Measurements from ENCODE around the gene PDCL2.

Gene PDCL2

GRCh38 chr4:55545151-55545550 lies 46.9 kb downstream of the PDCL2 start:
- Histone ChIP-seq H3K4me1 (ENCODE audit: control insufficient read depth, insufficient read depth, low read length) (peaks cover 8% of the 10 kb centered on the region), H3K27me3 (ENCODE audit: control insufficient read depth, insufficient read depth, low read length, poor library complexity, severe bottlenecking) (no peaks in the 10 kb centered on the region), H3K9me3 (ENCODE audit: control insufficient read depth, low read length) (no peaks in the 10 kb centered on the region), H3K4me3 (ENCODE audit: insufficient read depth, low read depth, low read length) (peak overlapping the region; percentile 76), H3K36me3 (ENCODE audit: control insufficient read depth, insufficient read depth, low read length) (no peaks in the 10 kb centered on the region), H3K27ac (ENCODE audit: insufficient read depth, low read depth, low read length, poor library complexity, severe bottlenecking) (no peak overlapping the region)
- WGBS, 2 experiments, result 0 to 1% methylated on average over 6 of the region's 6 CpGs

- H3K9me3 ChIP-seq (ENCODE audit: control insufficient read depth, low read length), result no peaks in the 10 kb centered on the region
- H3K27me3 ChIP-seq (ENCODE audit: control insufficient read depth, insufficient read depth, low read length, poor library complexity, severe bottlenecking), result no peaks in the 10 kb centered on the region
- H3K4me3 ChIP-seq (ENCODE audit: insufficient read depth, low read depth, low read length), result no peak overlapping the region
- peaks cover 8% of the 10 kb centered on the region for H3K4me1 ChIP-seq (ENCODE audit: control insufficient read depth, insufficient read depth, low read length)
- no peak overlapping the region for H3K27ac ChIP-seq (ENCODE audit: insufficient read depth, low read depth, low read length, poor library complexity, severe bottlenecking)
- no peaks in the 10 kb centered on the region for H3K36me3 ChIP-seq (ENCODE audit: control insufficient read depth, insufficient read depth, low read length)
Measured at GRCh38 chr4:55543858-55544257, 48.2 kb downstream of the PDCL2 start.

- Histone ChIP-seq H3K4me3 (ENCODE audit: insufficient read depth, low read depth, low read length) (no peak overlapping the region), H3K36me3 (ENCODE audit: control insufficient read depth, insufficient read depth, low read length) (no peaks in the 10 kb centered on the region), H3K4me1 (ENCODE audit: control insufficient read depth, insufficient read depth, low read length) (no peaks in the 10 kb centered on the region), H3K27ac (ENCODE audit: insufficient read depth, low read depth, low read length, poor library complexity, severe bottlenecking) (no peak overlapping the region), H3K9me3 (ENCODE audit: control insufficient read depth, low read length) (no peaks in the 10 kb centered on the region), H3K27me3 (ENCODE audit: control insufficient read depth, insufficient read depth, low read length, poor library complexity, severe bottlenecking) (no peaks in the 10 kb centered on the region)
- 97 to 98% methylated on average over 3 of the region's 3 CpGs for WGBS, 2 experiments
Measured at GRCh38 chr4:55540271-55540670, 51.8 kb downstream of the PDCL2 start.

GRCh38 chr4:55539658-55540057 lies 52.4 kb downstream of the PDCL2 start:
- 90 to 91% methylated on average over 1 to 2 of the region's 2 CpGs for WGBS, 2 experiments
- no peaks in the 10 kb centered on the region for H3K9me3 ChIP-seq (ENCODE audit: control insufficient read depth, low read length)
- H3K27me3 ChIP-seq (ENCODE audit: control insufficient read depth, insufficient read depth, low read length, poor library complexity, severe bottlenecking), result no peaks in the 10 kb centered on the region
- no peaks in the 10 kb centered on the region for H3K36me3 ChIP-seq (ENCODE audit: control insufficient read depth, insufficient read depth, low read length)
- H3K4me3 ChIP-seq (ENCODE audit: insufficient read depth, low read depth, low read length), result no peak overlapping the region
- no peaks in the 10 kb centered on the region for H3K4me1 ChIP-seq (ENCODE audit: control insufficient read depth, insufficient read depth, low read length)
- H3K27ac ChIP-seq (ENCODE audit: insufficient read depth, low read depth, low read length, poor library complexity, severe bottlenecking), result no peak overlapping the region

DNA sequence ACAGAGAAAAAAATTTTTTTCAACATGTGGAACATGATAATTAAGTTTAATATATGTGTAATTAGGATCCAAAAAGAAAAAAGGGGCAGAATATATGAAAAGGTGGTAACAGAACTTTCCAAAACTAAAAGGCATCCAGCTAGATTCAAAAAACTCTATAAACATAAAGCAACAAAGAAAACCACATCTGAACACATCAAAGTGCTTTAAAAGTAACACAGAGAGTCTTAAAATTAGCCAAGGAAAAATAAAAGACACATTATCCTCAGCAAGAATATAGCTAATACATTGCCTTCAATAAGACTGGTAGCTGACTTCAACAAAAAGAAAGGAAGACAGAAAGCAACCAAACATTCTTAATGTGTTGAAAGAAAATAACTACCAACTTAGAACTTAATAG lies 53.5 kb downstream of the PDCL2 start:
- Histone ChIP-seq H3K4me3 (ENCODE audit: insufficient read depth, low read depth, low read length) (no peak overlapping the region), H3K27ac (ENCODE audit: insufficient read depth, low read depth, low read length, poor library complexity, severe bottlenecking) (no peak overlapping the region), H3K36me3 (ENCODE audit: control insufficient read depth, insufficient read depth, low read length) (no peaks in the 10 kb centered on the region), H3K4me1 (ENCODE audit: control insufficient read depth, insufficient read depth, low read length) (no peaks in the 10 kb centered on the region), H3K27me3 (ENCODE audit: control insufficient read depth, insufficient read depth, low read length, poor library complexity, severe bottlenecking) (no peaks in the 10 kb centered on the region), H3K9me3 (ENCODE audit: control insufficient read depth, low read length) (peaks cover 5% of the 10 kb centered on the region)

- H3K36me3 ChIP-seq (ENCODE audit: control insufficient read depth, insufficient read depth, low read length), result no peaks in the 10 kb centered on the region
- H3K27ac ChIP-seq (ENCODE audit: insufficient read depth, low read depth, low read length, poor library complexity, severe bottlenecking), result no peak overlapping the region
- no peak overlapping the region for H3K4me3 ChIP-seq (ENCODE audit: insufficient read depth, low read depth, low read length)
- H3K9me3 ChIP-seq (ENCODE audit: control insufficient read depth, low read length), result peaks cover 5% of the 10 kb centered on the region
- H3K27me3 ChIP-seq (ENCODE audit: control insufficient read depth, insufficient read depth, low read length, poor library complexity, severe bottlenecking), result no peaks in the 10 kb centered on the region
- no peaks in the 10 kb centered on the region for H3K4me1 ChIP-seq (ENCODE audit: control insufficient read depth, insufficient read depth, low read length)
Measured at GRCh38 chr4:55534306-55534705, 57.7 kb downstream of the PDCL2 start.

DNA sequence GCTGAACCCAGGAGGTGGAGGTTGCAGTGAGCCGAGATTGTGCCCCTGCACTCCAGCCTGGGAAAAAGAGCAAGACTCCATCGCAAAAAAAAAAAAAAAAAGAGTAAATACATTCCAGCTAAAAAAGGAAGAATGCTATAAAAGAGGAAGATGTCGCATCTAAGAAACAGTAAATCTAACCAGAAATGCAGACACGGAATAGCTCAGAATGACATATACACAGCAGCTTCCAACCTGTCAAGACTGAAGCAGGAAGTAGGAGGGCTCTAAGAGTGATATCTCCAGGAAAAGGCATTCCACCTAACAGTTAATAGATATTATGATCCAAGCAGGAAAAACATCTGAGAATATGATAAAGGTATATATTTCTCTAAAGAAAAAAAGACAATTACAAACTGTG lies 61.4 kb downstream of the PDCL2 start:
- Histone ChIP-seq H3K4me3 (ENCODE audit: insufficient read depth, low read depth, low read length) (no peak overlapping the region), H3K4me1 (ENCODE audit: control insufficient read depth, insufficient read depth, low read length) (no peaks in the 10 kb centered on the region), H3K36me3 (ENCODE audit: control insufficient read depth, insufficient read depth, low read length) (no peaks in the 10 kb centered on the region), H3K27ac (ENCODE audit: insufficient read depth, low read depth, low read length, poor library complexity, severe bottlenecking) (no peak overlapping the region), H3K27me3 (ENCODE audit: control insufficient read depth, insufficient read depth, low read length, poor library complexity, severe bottlenecking) (no peaks in the 10 kb centered on the region), H3K9me3 (ENCODE audit: control insufficient read depth, low read length) (peaks cover 5% of the 10 kb centered on the region)
- WGBS, 2 experiments, result 79 to 90% methylated on average over 2 to 3 of the region's 4 CpGs

GRCh38 chr4:55530167-55530566 lies 61.9 kb downstream of the PDCL2 start:
- H3K9me3 ChIP-seq (ENCODE audit: control insufficient read depth, low read length), result peaks cover 5% of the 10 kb centered on the region
- 90 to 94% methylated on average over 3 to 4 of the region's 4 CpGs for WGBS, 2 experiments
- no peaks in the 10 kb centered on the region for H3K36me3 ChIP-seq (ENCODE audit: control insufficient read depth, insufficient read depth, low read length)
- H3K27ac ChIP-seq (ENCODE audit: insufficient read depth, low read depth, low read length, poor library complexity, severe bottlenecking), result no peak overlapping the region
- H3K4me3 ChIP-seq (ENCODE audit: insufficient read depth, low read depth, low read length), result no peak overlapping the region
- no peaks in the 10 kb centered on the region for H3K4me1 ChIP-seq (ENCODE audit: control insufficient read depth, insufficient read depth, low read length)
- no peaks in the 10 kb centered on the region for H3K27me3 ChIP-seq (ENCODE audit: control insufficient read depth, insufficient read depth, low read length, poor library complexity, severe bottlenecking)

DNA sequence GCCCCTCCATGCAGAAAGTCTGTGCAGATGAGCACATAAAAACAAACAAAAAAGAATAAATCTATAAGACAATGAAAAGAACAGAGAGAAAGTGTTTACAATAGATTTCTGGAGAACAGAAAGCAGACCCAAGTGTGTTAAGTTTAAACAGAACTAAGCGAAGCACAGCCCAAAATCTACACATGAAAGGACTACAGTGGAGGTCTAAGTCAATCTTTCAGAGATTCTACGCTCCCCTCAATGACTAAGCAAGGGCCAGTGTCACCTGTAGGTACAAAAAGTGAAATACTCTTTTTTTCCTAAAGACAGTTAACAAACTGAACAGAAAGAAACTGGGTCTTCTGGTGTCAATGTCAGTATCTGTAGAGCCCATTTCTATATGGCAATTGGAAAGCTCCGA lies 63.6 kb downstream of the PDCL2 start:
- H3K36me3 ChIP-seq (ENCODE audit: control insufficient read depth, insufficient read depth, low read length), result no peaks in the 10 kb centered on the region
- 72 to 75% methylated on average over 3 of the region's 3 CpGs for WGBS, 2 experiments
- H3K4me3 ChIP-seq (ENCODE audit: insufficient read depth, low read depth, low read length), result no peak overlapping the region
- H3K27ac ChIP-seq (ENCODE audit: insufficient read depth, low read depth, low read length, poor library complexity, severe bottlenecking), result no peak overlapping the region
- no peaks in the 10 kb centered on the region for H3K27me3 ChIP-seq (ENCODE audit: control insufficient read depth, insufficient read depth, low read length, poor library complexity, severe bottlenecking)
- H3K9me3 ChIP-seq (ENCODE audit: control insufficient read depth, low read length), result no peaks in the 10 kb centered on the region
- no peaks in the 10 kb centered on the region for H3K4me1 ChIP-seq (ENCODE audit: control insufficient read depth, insufficient read depth, low read length)

- Histone ChIP-seq H3K36me3 (ENCODE audit: control insufficient read depth, insufficient read depth, low read length) (no peaks in the 10 kb centered on the region), H3K27ac (ENCODE audit: insufficient read depth, low read depth, low read length, poor library complexity, severe bottlenecking) (no peak overlapping the region), H3K4me1 (ENCODE audit: control insufficient read depth, insufficient read depth, low read length) (no peaks in the 10 kb centered on the region), H3K27me3 (ENCODE audit: control insufficient read depth, insufficient read depth, low read length, poor library complexity, severe bottlenecking) (no peaks in the 10 kb centered on the region), H3K4me3 (ENCODE audit: insufficient read depth, low read depth, low read length) (no peak overlapping the region), H3K9me3 (ENCODE audit: control insufficient read depth, low read length) (no peaks in the 10 kb centered on the region)
- WGBS, 2 experiments, result 92 to 95% methylated on average over 3 to 4 of the region's 4 CpGs
Measured at GRCh38 chr4:55524844-55525571, 67.0 kb downstream of the PDCL2 start.

DNA sequence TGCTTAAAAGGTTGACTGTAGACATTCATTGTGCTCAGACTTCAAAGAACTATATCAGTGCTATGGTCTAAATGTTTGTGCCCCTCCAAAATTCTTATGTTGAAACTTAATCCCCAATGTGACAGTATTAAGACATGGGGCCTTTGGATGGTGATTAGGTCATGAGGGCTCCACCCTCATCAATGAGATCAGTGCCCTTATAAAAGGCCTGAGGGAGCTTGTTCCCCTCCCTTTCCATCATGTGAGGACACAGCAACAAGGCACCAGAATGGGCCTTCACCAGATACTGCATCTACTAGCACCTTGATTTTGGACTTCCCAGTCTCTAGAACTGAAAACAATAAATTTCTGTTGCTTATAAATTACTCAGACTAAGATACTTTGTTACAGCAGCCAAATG lies 73.6 kb downstream of the PDCL2 start:
- Histone ChIP-seq H3K27me3 (ENCODE audit: control insufficient read depth, insufficient read depth, low read length, poor library complexity, severe bottlenecking) (no peaks in the 10 kb centered on the region), H3K4me3 (ENCODE audit: insufficient read depth, low read depth, low read length) (no peak overlapping the region), H3K4me1 (ENCODE audit: control insufficient read depth, insufficient read depth, low read length) (no peaks in the 10 kb centered on the region), H3K9me3 (ENCODE audit: control insufficient read depth, low read length) (no peaks in the 10 kb centered on the region), H3K27ac (ENCODE audit: insufficient read depth, low read depth, low read length, poor library complexity, severe bottlenecking) (no peak overlapping the region), H3K36me3 (ENCODE audit: control insufficient read depth, insufficient read depth, low read length) (no peaks in the 10 kb centered on the region)

Data from ectodermal cell (in vitro differentiated cells).